GM21786 (cell line): ENCODE data around the gene ENPP3.

Experiments used
- ATAC-seq: cut with Tn5 transposase; IDR thresholded peaks from one replicate; pipeline ENCODE4 v1.9.1; 2021; ENCODE audit not compliant: unreplicated experiment

ENPP3 gene

GRCh38 chr6:131642565-131642964, 5.5 kb downstream of the ENPP3 start:
- ATAC-seq, result no peak

GRCh38 chr6:131642987-131643611, 6.0 kb downstream of the ENPP3 start:
- ATAC-seq, result no peak

- no peak for ATAC-seq
Observed at GRCh38 chr6:131643855-131644460, 6.9 kb downstream of the ENPP3 start.

- no peak for ATAC-seq
Observed at GRCh38 chr6:131644921-131645320, 7.8 kb downstream of the ENPP3 start.

GRCh38 chr6:131645846-131646245, 8.7 kb downstream of the ENPP3 start:
- no peak for ATAC-seq

GRCh38 chr6:131646249-131646670, 9.2 kb downstream of the ENPP3 start:
- no peak for ATAC-seq

- no peak for ATAC-seq
Observed at GRCh38 chr6:131651782-131652181, 14.7 kb downstream of the ENPP3 start.

GRCh38 chr6:131652472-131652871, 15.4 kb downstream of the ENPP3 start:
- ATAC-seq, result no peak

GRCh38 chr6:131654326-131654725, 17.2 kb downstream of the ENPP3 start:
- no peak for ATAC-seq

- no peak for ATAC-seq
Observed at GRCh38 chr6:131655387-131655786, 18.3 kb downstream of the ENPP3 start.

- ATAC-seq, result no peak
Observed at GRCh38 chr6:131655951-131656350, 18.8 kb downstream of the ENPP3 start.

- ATAC-seq, result no peak
Observed at GRCh38 chr6:131656667-131657066, 19.6 kb downstream of the ENPP3 start.

- ATAC-seq, result no peak
Observed at GRCh38 chr6:131657222-131657621, 20.1 kb downstream of the ENPP3 start.

GRCh38 chr6:131657630-131658111, 20.6 kb downstream of the ENPP3 start:
- no peak for ATAC-seq

GRCh38 chr6:131658287-131658686, 21.2 kb downstream of the ENPP3 start:
- no peak for ATAC-seq

- no peak for ATAC-seq
Observed at GRCh38 chr6:131660195-131660594, 23.1 kb downstream of the ENPP3 start.

- no peak for ATAC-seq
Observed at GRCh38 chr6:131663578-131664165, 26.6 kb downstream of the ENPP3 start.

GRCh38 chr6:131669891-131670290, 32.8 kb downstream of the ENPP3 start:
- no peak for ATAC-seq

- ATAC-seq, result no peak
Observed at GRCh38 chr6:131673184-131673583, 36.1 kb downstream of the ENPP3 start.

- no peak for ATAC-seq
Observed at GRCh38 chr6:131678442-131678841, 41.3 kb downstream of the ENPP3 start.

GRCh38 chr6:131680868-131681267, 43.8 kb downstream of the ENPP3 start:
- ATAC-seq, result no peak

- no peak for ATAC-seq
Observed at GRCh38 chr6:131681585-131681984, 44.5 kb downstream of the ENPP3 start.
